Lung (tissue), 12 donors: ENCODE data around the gene PEX11G. TPM values are rescaled to one million over a fixed set of nuclear protein-coding genes. Genes with fewer than 3 reads are reported as not detected.

Experiments used
- ATAC-seq: fragments of 200-7000 bp; cut with Tn5 transposase; one replicate; pipeline ENCODE4 v1.9.1; 2020; ENCODE audit warnings: moderate number of reproducible peaks; ENCODE audit not compliant: insufficient read depth, low FRiP score
- DNase-seq, 3 donors: peaks; one replicate each; pipeline ENCODE4 v3.0.0-alpha.2; 2013 to 2017
- H3K27ac ChIP-seq, 2 donors: one replicate each; pipeline ENCODE4 v1.5.1; 2013; ENCODE audit warnings: mild to moderate bottlenecking in 2 of 2, moderate library complexity in 2 of 2, control low read depth in 1 of 2, inconsistent platforms in 1 of 2, low read depth in 1 of 2, low read length in 1 of 2
- H3K27me3 ChIP-seq, 3 donors: one replicate each; pipeline ENCODE4 v1.5.1; 2013; ENCODE audit warnings: low read length in 2 of 3; ENCODE audit not compliant: control insufficient read depth in 3 of 3, insufficient read depth in 3 of 3
- H3K36me3 ChIP-seq, 4 donors: one replicate each; pipeline ENCODE4 v1.5.1; 2013; ENCODE audit warnings: low read length in 4 of 4, mild to moderate bottlenecking in 1 of 4, moderate library complexity in 1 of 4; ENCODE audit not compliant: control insufficient read depth in 4 of 4, insufficient read depth in 4 of 4
- H3K4me1 ChIP-seq, 5 donors: one replicate each; pipeline ENCODE4 v1.5.1; 2013; ENCODE audit warnings: low read length in 5 of 5, mild to moderate bottlenecking in 2 of 5, moderate library complexity in 1 of 5; ENCODE audit not compliant: control insufficient read depth in 5 of 5, insufficient read depth in 5 of 5
- H3K4me3 ChIP-seq: one replicate; pipeline ENCODE4 v1.5.1; 2013; ENCODE audit warnings: mild to moderate bottlenecking, control low read depth, moderate library complexity
- H3K9ac ChIP-seq, 2 donors: one replicate each; pipeline ENCODE4 v1.5.1; 2013; ENCODE audit warnings: low read length in 2 of 2, control low read depth in 1 of 2; ENCODE audit not compliant: insufficient read depth in 1 of 2
- H3K9me3 ChIP-seq, 4 donors: one replicate each; pipeline ENCODE4 v1.5.1; 2013; ENCODE audit warnings: low read length in 3 of 4, mild to moderate bottlenecking in 1 of 4, moderate library complexity in 1 of 4; ENCODE audit not compliant: control insufficient read depth in 4 of 4, insufficient read depth in 3 of 4
- WGBS, 2 donors: extraction: QIAGEN DNeasy Blood & Tissue Kit; methylation state at CpG; one replicate each; pipeline ENCODE4 v1.1.7; 2013; 5-methylcytosine and 5-hydroxymethylcytosine counted together
- polyA plus RNA-seq, 2 donors: library from polyadenylated mRNA; stranded (reverse); fragments of 200-250 nt; gene quantifications; one replicate each; pipeline ENCODE4 v1.2.1, GENCODE V29; 2013
- total RNA-seq, 2 donors: library from RNA; depleted of rRNA in 1 of 2; stranded (reverse); fragments of >200 nt in 1 of 2; gene quantifications; one replicate each; pipeline ENCODE4 v1.2.1, GENCODE V29; 2014 to 2021
- TF ChIP-seq, protein P1 (sequence below): IDR thresholded peaks from 2 replicates; pipeline ENCODE4 v1.5.1; 2012; ENCODE audit warnings: mild to moderate bottlenecking; ENCODE audit errors: control extremely low read depth, extremely low read depth
- donor health status: control.
- donor health status: control.
- donor health status: Bipolar disorder and iron deficiency.
- donor health status: healthy.
- donor health status: DM: yes; HTN: yes; CAD: no.

The PEX11G gene
- total and polyA plus RNA-seq, 4 donors: 4.1 to 11.1 (median 7.5) TPM

DNA sequence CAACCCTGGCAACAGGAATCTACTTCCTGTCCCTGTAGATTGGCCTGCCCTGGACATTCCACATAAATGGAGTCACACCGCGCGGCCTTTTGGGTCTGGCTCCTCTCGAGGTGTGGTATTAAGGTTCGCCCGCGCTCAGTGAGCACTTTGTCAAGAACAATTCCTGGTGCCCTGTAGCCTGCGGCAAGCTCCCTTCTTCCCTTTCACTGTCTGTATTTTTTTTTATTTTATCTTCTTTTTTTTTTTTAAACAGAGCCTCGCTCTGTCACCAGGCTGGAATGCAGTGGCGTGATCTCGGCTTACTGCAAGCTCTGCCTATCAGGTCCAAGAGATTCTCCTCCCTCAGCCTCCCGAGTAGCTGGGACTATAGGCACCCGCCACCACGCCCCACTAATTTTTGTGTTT lies 28.3 kb downstream of the PEX11G start:
- H3K4me3 ChIP-seq: no peak overlapping the region
- H3K27me3 ChIP-seq: no peaks in the 10 kb centered on the region
- no peaks in the 10 kb centered on the region for H3K4me1 ChIP-seq
- no peak overlapping the region for H3K27ac ChIP-seq
- peaks cover 8 to 62% (median 27%) of the 10 kb centered on the region in 4 donors for H3K36me3 ChIP-seq
- ATAC-seq (no peak), DNase-seq (no peak)
- WGBS, 2 donors: 91 to 93% methylated on average over 14 of the region's 14 CpGs
- no peaks in the 10 kb centered on the region for H3K9me3 ChIP-seq
- TF ChIP-seq, protein P1, sequence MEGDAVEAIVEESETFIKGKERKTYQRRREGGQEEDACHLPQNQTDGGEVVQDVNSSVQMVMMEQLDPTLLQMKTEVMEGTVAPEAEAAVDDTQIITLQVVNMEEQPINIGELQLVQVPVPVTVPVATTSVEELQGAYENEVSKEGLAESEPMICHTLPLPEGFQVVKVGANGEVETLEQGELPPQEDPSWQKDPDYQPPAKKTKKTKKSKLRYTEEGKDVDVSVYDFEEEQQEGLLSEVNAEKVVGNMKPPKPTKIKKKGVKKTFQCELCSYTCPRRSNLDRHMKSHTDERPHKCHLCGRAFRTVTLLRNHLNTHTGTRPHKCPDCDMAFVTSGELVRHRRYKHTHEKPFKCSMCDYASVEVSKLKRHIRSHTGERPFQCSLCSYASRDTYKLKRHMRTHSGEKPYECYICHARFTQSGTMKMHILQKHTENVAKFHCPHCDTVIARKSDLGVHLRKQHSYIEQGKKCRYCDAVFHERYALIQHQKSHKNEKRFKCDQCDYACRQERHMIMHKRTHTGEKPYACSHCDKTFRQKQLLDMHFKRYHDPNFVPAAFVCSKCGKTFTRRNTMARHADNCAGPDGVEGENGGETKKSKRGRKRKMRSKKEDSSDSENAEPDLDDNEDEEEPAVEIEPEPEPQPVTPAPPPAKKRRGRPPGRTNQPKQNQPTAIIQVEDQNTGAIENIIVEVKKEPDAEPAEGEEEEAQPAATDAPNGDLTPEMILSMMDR: no peak
- no peak overlapping the region for H3K9ac ChIP-seq

GRCh38 chr19:7459773-7460172 lies 29.1 kb downstream of the PEX11G start:
- TF ChIP-seq, protein P1: no peak
- no peak for DNase-seq
- Histone ChIP-seq H3K27ac (no peak overlapping the region), H3K4me3 (no peak overlapping the region), H3K27me3 (no peaks in the 10 kb centered on the region), H3K9me3 (no peaks in the 10 kb centered on the region), H3K36me3 (peaks cover 6 to 60% (median 33%) of the 10 kb centered on the region in 4 donors), H3K4me1 (no peaks in the 10 kb centered on the region), H3K9ac (no peak overlapping the region)
- no peak for ATAC-seq
- WGBS, 2 donors: 88 to 95% methylated on average over 20 of the region's 20 CpGs

DNA sequence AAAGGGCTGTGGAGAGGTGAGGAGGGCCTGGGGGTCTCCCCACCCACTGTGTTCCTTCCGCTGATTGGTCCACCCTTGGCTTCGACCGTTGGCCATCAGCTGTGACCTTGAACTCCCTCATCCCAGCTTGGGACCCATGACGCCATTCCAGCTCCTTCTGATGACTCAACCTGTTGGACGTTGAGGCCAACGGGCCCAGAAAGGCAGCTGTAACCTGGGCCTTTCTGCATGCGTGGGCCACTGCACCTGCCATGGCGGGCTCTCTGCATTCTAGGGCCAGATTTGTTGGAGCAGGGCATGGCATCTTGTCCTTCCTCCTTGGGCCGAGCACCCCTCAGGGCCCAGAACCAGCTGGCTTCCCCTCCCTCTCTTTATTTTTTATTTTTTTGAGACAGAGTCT lies 30.2 kb downstream of the PEX11G start:
- peaks cover 5 to 61% (median 43%) of the 10 kb centered on the region in 4 donors for H3K36me3 ChIP-seq
- H3K4me1 ChIP-seq: no peaks in the 10 kb centered on the region
- H3K9ac ChIP-seq: no peak overlapping the region
- TF ChIP-seq, protein P1: no peak
- no peaks in the 10 kb centered on the region for H3K27me3 ChIP-seq
- DNase-seq: no peak
- H3K27ac ChIP-seq: no peak overlapping the region
- no peak overlapping the region for H3K4me3 ChIP-seq
- H3K9me3 ChIP-seq: peaks cover 0 to 8% (median 3%) of the 10 kb centered on the region in 4 donors
- 94% methylated on average over 9 of the region's 9 CpGs for WGBS, 2 donors
- ATAC-seq: no peak

DNA sequence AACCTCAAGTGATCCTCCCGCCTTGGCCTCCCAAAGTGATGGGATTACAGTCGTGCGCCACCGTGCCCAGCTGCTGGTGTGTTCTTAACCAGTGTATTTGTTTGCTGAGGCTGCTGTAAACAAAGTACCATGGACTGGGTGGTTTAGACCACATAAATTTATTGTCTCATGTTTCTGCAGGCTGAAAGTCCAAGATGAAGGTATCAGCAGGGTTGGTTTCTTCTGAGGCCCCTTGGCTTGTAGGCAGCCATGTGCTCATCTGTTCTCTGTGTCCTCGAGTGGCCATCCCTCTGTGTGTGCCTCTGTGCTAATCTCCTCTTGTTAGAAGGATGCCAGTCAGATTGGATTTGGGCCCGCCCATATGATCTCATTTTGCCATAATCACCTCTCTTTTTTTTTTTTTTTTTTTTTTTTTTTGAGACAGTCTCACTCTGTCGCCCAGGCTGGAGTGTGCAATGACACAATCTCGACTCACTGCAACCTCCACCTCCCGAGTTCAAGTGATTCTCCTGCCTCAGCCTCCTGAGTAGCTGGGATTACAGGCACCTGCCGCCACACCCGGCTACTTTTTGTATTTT lies 31.8 kb downstream of the PEX11G start:
- no peak for ATAC-seq
- H3K27me3 ChIP-seq: no peaks in the 10 kb centered on the region

More for the DNA sequence above, 31.8 kb downstream of the PEX11G start:
- Histone ChIP-seq H3K27ac (no peak overlapping the region), H3K9ac (no peak overlapping the region), H3K9me3 (peaks cover 0 to 9% (median 3%) of the 10 kb centered on the region in 4 donors), H3K4me3 (no peak overlapping the region), H3K36me3 (peaks cover 8 to 55% (median 51%) of the 10 kb centered on the region in 4 donors), H3K4me1 (no peaks in the 10 kb centered on the region)
- TF ChIP-seq, protein P1: no peak
- no peak for DNase-seq
- 95 to 97% methylated on average over 11 of the region's 11 CpGs for WGBS, 2 donors
